ENCODE results near the gene R3HDM4. TPM values are rescaled to one million over a fixed set of nuclear protein-coding genes. Genes with fewer than 3 reads are reported as not detected.
"Not testable (repeated sequence)": the region's sequence is repeated elsewhere in the genome, so short reads cannot be mapped to it uniquely, and the experiment has no call there.

Gene R3HDM4
- polyA plus RNA-seq, 1 experiment: 24.0 TPM

- no peak for TF ChIP-seq CTCF (IDR thresholded peaks at IDR 0.05; ENCODE audit: low read depth, low read length)
Observed at GRCh38 chr19:855142-855541, 57.9 kb downstream of the R3HDM4 start.

DNA sequence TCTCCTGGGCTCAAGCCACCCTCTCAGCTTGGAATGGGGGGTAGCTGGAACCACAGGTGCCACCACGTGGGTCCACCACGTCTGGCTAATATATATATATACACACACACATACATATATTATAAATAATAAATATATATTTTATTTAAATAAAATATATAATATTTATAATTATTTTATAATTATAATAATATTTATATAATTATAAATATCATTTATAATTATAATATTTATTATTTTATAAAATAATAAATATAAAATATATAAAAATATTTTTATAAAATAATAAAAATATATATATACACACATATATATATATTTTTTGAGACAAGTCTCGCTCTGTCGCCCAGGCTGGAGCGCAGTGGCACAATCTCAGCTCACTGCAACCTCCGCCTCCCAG, 58.5 kb downstream of the R3HDM4 start:
- no peak for TF ChIP-seq CTCF (IDR thresholded peaks at IDR 0.05; ENCODE audit: low read depth, low read length)
- POLR2A ChIA-PET: interaction anchor here (0.7 kb wide), 2 partner anchors 9 to 39 kb away, joined by 3 read pairs; no protein-coding TSS in a partner anchor
- CTCF ChIA-PET: no interaction called here

More at GRCh38 chr19:855142-855541, 57.9 kb downstream of the R3HDM4 start:
- H3K9me3 ChIP-seq (ENCODE audit: control insufficient read depth, insufficient read depth, low read length): no peaks in the 10 kb centered on the region; the same call in 1 of the 2 replicates
- POLR2A ChIA-PET: no interaction called here
- CTCF ChIA-PET: no interaction called here
- no peak for DNase-seq (ENCODE audit: low read depth, low spot score)
- H3K27ac ChIP-seq (ENCODE audit: low read depth, low read length): no peak overlapping the region
- H3K4me3 ChIP-seq (ENCODE audit: low read depth, low read length): no peak overlapping the region
- H3K27me3 ChIP-seq (ENCODE audit: control insufficient read depth, insufficient read depth, low read length): peaks cover 16% of the 10 kb centered on the region

DNA sequence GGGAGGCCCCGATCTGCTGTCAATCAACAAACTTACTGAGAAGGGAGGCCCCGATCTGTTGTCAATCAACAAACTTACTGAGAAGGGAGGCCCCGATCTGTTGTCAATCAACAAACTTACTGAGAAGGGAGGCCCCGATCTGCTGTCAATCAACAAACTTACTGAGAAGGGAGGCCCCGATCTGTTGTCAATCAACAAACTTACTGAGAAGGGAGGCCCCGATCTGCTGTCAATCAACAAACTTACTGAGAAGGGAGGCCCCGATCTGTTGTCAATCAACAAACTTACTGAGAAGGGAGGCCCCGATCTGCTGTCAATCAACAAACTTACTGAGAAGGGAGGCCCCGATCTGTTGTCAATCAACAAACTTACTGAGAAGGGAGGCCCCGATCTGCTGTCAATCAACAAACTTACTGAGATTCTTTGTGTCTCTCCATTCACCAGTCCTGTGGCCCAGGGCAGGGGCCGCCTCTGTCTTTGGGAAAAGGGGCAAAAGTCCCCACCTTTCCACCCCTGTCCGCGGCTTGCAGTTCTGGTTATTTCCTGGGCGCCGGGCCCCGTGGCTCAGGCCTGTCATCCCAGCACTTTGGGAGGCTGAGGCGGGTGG, 59.3 kb downstream of the R3HDM4 start:
- H3K9me3 ChIP-seq (ENCODE audit: control insufficient read depth, insufficient read depth, low read length); DNase-seq (ENCODE audit: low read depth, low spot score); H3K27ac ChIP-seq (ENCODE audit: low read depth, low read length); CTCF ChIA-PET; H3K4me3 ChIP-seq (ENCODE audit: low read depth, low read length): not testable (repeated sequence)
- peaks cover 14% of the 10 kb centered on the region for H3K27me3 ChIP-seq (ENCODE audit: control insufficient read depth, insufficient read depth, low read length)
- POLR2A ChIA-PET: interaction anchor here (0.7 kb wide), 1 partner anchor 10 kb away, joined by 3 read pairs; no protein-coding TSS in a partner anchor

More for the DNA sequence above, 58.5 kb downstream of the R3HDM4 start:
- no peak for DNase-seq (ENCODE audit: low read depth, low spot score)
- no peak overlapping the region for H3K4me3 ChIP-seq (ENCODE audit: low read depth, low read length)
- peaks cover 16% of the 10 kb centered on the region for H3K27me3 ChIP-seq (ENCODE audit: control insufficient read depth, insufficient read depth, low read length)
- no peaks in the 10 kb centered on the region; the same call in 1 of the 2 replicates for H3K9me3 ChIP-seq (ENCODE audit: control insufficient read depth, insufficient read depth, low read length)
- no peak overlapping the region for H3K27ac ChIP-seq (ENCODE audit: low read depth, low read length)

DNA sequence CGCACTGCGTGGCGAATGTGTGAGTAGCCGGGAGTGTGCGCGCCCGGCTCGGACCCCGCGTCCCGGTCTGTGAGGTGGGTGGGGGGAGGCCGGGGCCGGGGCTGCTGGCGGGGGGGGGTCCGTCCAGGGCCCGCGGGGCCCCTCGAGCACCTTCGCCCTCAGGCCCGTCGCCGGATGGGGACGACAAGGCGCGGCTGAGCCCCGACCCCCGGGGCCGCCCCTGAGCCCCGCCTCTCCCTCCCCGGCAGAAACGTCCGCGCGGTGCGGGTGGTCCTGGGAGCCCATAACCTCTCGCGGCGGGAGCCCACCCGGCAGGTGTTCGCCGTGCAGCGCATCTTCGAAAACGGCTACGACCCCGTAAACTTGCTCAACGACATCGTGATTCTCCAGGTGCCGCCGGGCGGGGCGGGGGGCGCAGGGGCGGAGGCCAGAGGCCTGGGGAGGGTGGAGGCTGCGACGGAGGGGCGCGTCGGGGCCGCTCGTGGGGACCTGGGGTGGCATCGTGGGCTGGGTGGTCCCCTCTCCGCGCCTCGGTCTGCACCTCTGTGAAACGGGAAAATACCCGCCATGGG, 59.9 kb downstream of the R3HDM4 start:
- no peak for TF ChIP-seq CTCF (IDR thresholded peaks at IDR 0.05; ENCODE audit: low read depth, low read length)
- DNase-seq (ENCODE audit: low read depth, low spot score): no peak
- CTCF ChIA-PET: no interaction called here
- no peak overlapping the region for H3K4me3 ChIP-seq (ENCODE audit: low read depth, low read length)
- POLR2A ChIA-PET: no interaction called here
- H3K27me3 ChIP-seq (ENCODE audit: control insufficient read depth, insufficient read depth, low read length): peaks cover 17% of the 10 kb centered on the region
- H3K27ac ChIP-seq (ENCODE audit: low read depth, low read length): no peak overlapping the region
- H3K9me3 ChIP-seq (ENCODE audit: control insufficient read depth, insufficient read depth, low read length): no peaks in the 10 kb centered on the region; the same call in 1 of the 2 replicates

DNA sequence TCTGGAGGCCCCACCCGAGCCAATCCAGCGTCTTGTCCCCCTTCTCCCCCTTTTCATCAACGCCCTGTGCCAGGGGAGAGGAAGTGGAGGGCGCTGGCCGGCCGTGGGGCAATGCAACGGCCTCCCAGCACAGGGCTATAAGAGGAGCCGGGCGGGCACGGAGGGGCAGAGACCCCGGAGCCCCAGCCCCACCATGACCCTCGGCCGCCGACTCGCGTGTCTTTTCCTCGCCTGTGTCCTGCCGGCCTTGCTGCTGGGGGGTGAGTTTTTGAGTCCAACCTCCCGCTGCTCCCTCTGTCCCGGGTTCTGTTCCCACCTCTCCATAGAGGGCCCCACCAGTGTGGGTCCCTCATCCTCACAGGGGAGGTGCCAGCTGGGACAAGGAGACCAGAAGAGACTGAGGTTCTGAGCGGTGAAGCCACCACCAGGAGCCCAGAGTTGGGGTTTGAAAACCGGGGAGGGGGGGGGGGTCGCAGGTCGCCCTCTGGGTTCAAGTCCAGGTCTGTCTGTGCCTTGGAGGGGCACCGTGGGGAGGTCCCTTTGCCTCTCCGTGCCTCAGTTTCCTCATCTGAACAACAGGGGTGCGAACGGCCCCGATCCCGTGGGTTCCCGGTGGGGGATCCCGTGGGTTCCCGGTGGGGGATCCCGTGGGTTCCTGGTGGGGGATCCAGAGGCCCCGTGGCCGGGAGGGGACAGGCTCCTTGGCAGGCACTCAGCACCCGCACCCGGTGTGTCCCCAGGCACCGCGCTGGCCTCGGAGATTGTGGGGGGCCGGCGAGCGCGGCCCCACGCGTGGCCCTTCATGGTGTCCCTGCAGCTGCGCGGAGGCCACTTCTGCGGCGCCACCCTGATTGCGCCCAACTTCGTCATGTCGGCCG, 60.6 kb downstream of the R3HDM4 start, which contains the start of gene ELANE:
TSS of gene ELANE (plus strand) at position 168 of the 878 bp plus-strand sequence. CDS start at position 194, 26 bp downstream.
- TF ChIP-seq CTCF (IDR thresholded peaks at IDR 0.05; ENCODE audit: low read depth, low read length): no peak
- Histone ChIP-seq H3K9me3 (ENCODE audit: control insufficient read depth, insufficient read depth, low read length) (no peaks in the 10 kb centered on the region; the same call in 1 of the 2 replicates), H3K27me3 (ENCODE audit: control insufficient read depth, insufficient read depth, low read length) (peaks cover 23% of the 10 kb centered on the region), H3K4me3 (ENCODE audit: low read depth, low read length) (no peak within 1 kb of the TSS), H3K27ac (ENCODE audit: low read depth, low read length) (no peak within 1 kb of the TSS)
- CTCF ChIA-PET: no interaction called here
- no peak for DNase-seq (ENCODE audit: low read depth, low spot score)
- POLR2A ChIA-PET: no interaction called here
